Measurements from ENCODE around the gene RING1. TPM values are rescaled to one million over a fixed set of nuclear protein-coding genes. Genes with fewer than 3 reads are reported as not detected.

RING1 gene
- total RNA-seq, 2 donors from 2014 or later, result 7.5 to 13.9 TPM

GRCh38 chr6:33236852-33237251 is 28.6 kb downstream of the RING1 start:
- TF ChIP-seq CTCF (IDR thresholded peaks at IDR 0.05), result no peak
- H3K4me1 ChIP-seq, result no peaks in the 10 kb centered on the region
- H3K27me3 ChIP-seq, result no peaks in the 10 kb centered on the region
- no peak overlapping the region for H3K27ac ChIP-seq
- H3K4me3 ChIP-seq, result no peak overlapping the region
- no peak for DNase-seq (ENCODE audit: low spot score)
- no peaks in the 10 kb centered on the region for H3K9me3 ChIP-seq
- no peaks in the 10 kb centered on the region for H3K36me3 ChIP-seq

GRCh38 chr6:33237741-33238140 is 29.4 kb downstream of the RING1 start:
- no peak overlapping the region for H3K27ac ChIP-seq
- no peak for DNase-seq (ENCODE audit: low spot score)
- no peak for TF ChIP-seq CTCF (IDR thresholded peaks at IDR 0.05)
- no peak overlapping the region for H3K4me3 ChIP-seq
- no peaks in the 10 kb centered on the region for H3K9me3 ChIP-seq
- no peaks in the 10 kb centered on the region for H3K36me3 ChIP-seq
- H3K27me3 ChIP-seq, result no peaks in the 10 kb centered on the region
- H3K4me1 ChIP-seq, result no peaks in the 10 kb centered on the region

GRCh38 chr6:33241968-33242367 is 33.7 kb downstream of the RING1 start:
- no peaks in the 10 kb centered on the region for H3K27me3 ChIP-seq
- no peaks in the 10 kb centered on the region for H3K36me3 ChIP-seq
- H3K4me3 ChIP-seq, result no peak overlapping the region
- TF ChIP-seq CTCF (IDR thresholded peaks at IDR 0.05), result no peak
- no peaks in the 10 kb centered on the region for H3K9me3 ChIP-seq
- no peak for DNase-seq (ENCODE audit: low spot score)
- H3K4me1 ChIP-seq, result no peaks in the 10 kb centered on the region
- no peak overlapping the region for H3K27ac ChIP-seq

- TF ChIP-seq CTCF (IDR thresholded peaks at IDR 0.05), result no peak
- peaks cover 0 to 7% of the 10 kb centered on the region in 2 donors for H3K4me1 ChIP-seq
- no peak overlapping the region for H3K4me3 ChIP-seq
- H3K27ac ChIP-seq, result no peak overlapping the region
- H3K9me3 ChIP-seq, result no peaks in the 10 kb centered on the region
- no peak for DNase-seq (ENCODE audit: low spot score)
- no peaks in the 10 kb centered on the region for H3K36me3 ChIP-seq
- H3K27me3 ChIP-seq, result no peaks in the 10 kb centered on the region
Measured at GRCh38 chr6:33243476-33243875, 35.2 kb downstream of the RING1 start.

- Histone ChIP-seq H3K36me3 (no peaks in the 10 kb centered on the region), H3K9me3 (no peaks in the 10 kb centered on the region), H3K4me3 (peak overlapping the region; percentile 36 to 62), H3K4me1 (peaks cover 0 to 25% of the 10 kb centered on the region in 2 donors), H3K27me3 (no peaks in the 10 kb centered on the region), H3K27ac (peak overlapping the region; percentile 93 to 95)
- TF ChIP-seq CTCF (IDR thresholded peaks at IDR 0.05), result peak; percentile 91 to 98
- DNase-seq (ENCODE audit: low spot score), result peak; percentile 95
Measured at GRCh38 chr6:33247977-33248642, 39.8 kb downstream of the RING1 start.

- DNase-seq (ENCODE audit: low spot score), result no peak
- peaks cover 0 to 25% of the 10 kb centered on the region in 2 donors for H3K4me1 ChIP-seq
- H3K36me3 ChIP-seq, result no peaks in the 10 kb centered on the region
- H3K4me3 ChIP-seq, result peak overlapping the region; percentile 36 to 62
- no peaks in the 10 kb centered on the region for H3K27me3 ChIP-seq
- H3K9me3 ChIP-seq, result no peaks in the 10 kb centered on the region
- H3K27ac ChIP-seq, result peak overlapping the region; percentile 93 to 95
- peak in 1 of 2 donors; percentile 39 for TF ChIP-seq CTCF (IDR thresholded peaks at IDR 0.05)
Measured at GRCh38 chr6:33248643-33248931, 40.3 kb downstream of the RING1 start.
